Body of pancreas (tissue), 4 donors: ENCODE measurements around the gene UST. TPM values are rescaled to one million over a fixed set of nuclear protein-coding genes. Genes with fewer than 3 reads are reported as not detected.
A peak's percentile ranks its signal among the peaks of the same experiment; 100 is the strongest.

Source experiments
- ATAC-seq: fragments of 150-250 bp; one replicate; pipeline ENCODE4 v1.9.1; 2016
- DNase-seq, 4 donors: peaks; one replicate each; pipeline ENCODE4 v3.0.0-alpha.2; 2019
- H3K27ac ChIP-seq, 4 donors: fragments of 200-600 bp; sonication (generic); 1 replicate in 3 of 4; 2 replicates in 1 of 4; pipeline versions ENCODE4 v1.5.1 to v1.6.1; 2016 to 2019; ENCODE audit warnings: mild to moderate bottlenecking in 1 of 4, mixed read lengths in 1 of 4, moderate library complexity in 1 of 4
- H3K27me3 ChIP-seq, 2 donors: fragments of 200-600 bp; sonication (generic); one replicate each; pipeline ENCODE4 v1.6.0; 2016; ENCODE audit warnings: mild to moderate bottlenecking in 1 of 2
- H3K36me3 ChIP-seq, 2 donors: fragments of 200-600 bp; sonication (generic); replicated peaks in 1 of 2; 2 replicates each; pipeline ENCODE4 v1.5.1; 2016; ENCODE audit warnings: low read depth in 2 of 2; ENCODE audit not compliant: insufficient read depth in 1 of 2
- H3K4me1 ChIP-seq: fragments of 200-600 bp; sonication (generic); one replicate; pipeline ENCODE4 v1.6.0; 2016
- H3K4me3 ChIP-seq, 2 donors: fragments of 200-600 bp; sonication (generic); 1 replicate in 1 of 2; 2 replicates in 1 of 2; pipeline ENCODE4 v1.5.1; 2016 to 2019
- H3K9me3 ChIP-seq, 3 donors: fragments of 200-600 bp; sonication (generic); 1 replicate in 2 of 3; 2 replicates in 1 of 3; pipeline ENCODE4 v1.5.1; 2016
- POLR2A ChIP-seq, 3 donors: fragments of 450-650 bp; IDR thresholded peaks; one replicate each; pipeline ENCODE4 v1.6.1; 2016; ENCODE audit warnings: antibody characterized with exemption in 3 of 3, mild to moderate bottlenecking in 2 of 3
- WGBS, 2 donors: methylation state at CpG; one replicate each; pipeline ENCODE4 v1.1.5; 2017; 5-methylcytosine and 5-hydroxymethylcytosine counted together
- intact Hi-C: fragments of 100-400 bp; cut with DNase I; formaldehyde crosslinking; loops from one replicate; pipeline ENCODE4 v1.15.1; 2023
- total RNA-seq, 2 donors: library from RNA; depleted of rRNA; stranded (reverse); fragments of >200 nt; gene quantifications; one replicate each; pipeline ENCODE4 v1.1.0, GENCODE V29; 2016
- TF ChIP-seq, protein P1 (sequence below), 7 experiments: fragments of 450-650 bp in 4 of 7; fragments of 200-600 bp in 3 of 7; sonication (generic) in 3 of 7; IDR thresholded peaks; one replicate each; pipeline ENCODE4 v1.5.1; 2016 to 2019; ENCODE audit warnings: antibody characterized with exemption in 7 of 7

The UST gene
- total RNA-seq, 2 donors from 2014 or later: 11.4 to 28.3 TPM

DNA sequence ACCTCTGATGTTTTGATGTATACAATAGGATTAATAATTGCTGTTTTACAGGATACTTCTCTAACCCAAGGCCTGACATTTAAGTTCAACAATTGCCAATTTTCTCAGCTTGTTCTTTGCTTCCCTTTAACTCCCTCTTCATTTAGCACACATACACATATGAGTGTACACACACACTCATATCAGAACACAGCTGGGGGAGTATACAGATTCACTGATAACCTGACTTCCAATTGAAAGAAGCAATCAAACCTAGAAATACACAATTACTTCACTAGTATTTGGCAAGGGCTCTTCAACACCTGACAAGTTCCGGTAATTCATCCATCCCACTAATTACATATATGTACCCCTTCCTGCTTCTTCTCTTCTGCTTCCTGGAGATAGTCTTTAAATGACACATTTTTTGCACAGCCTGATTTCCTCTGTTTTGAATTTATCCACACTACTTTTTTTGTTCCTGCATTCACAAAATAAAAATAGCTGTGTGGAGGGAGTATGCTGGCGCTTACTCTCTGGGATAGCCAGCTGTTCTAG lies 11.2 kb downstream of the UST start:
- Histone ChIP-seq H3K27me3 (no peaks in the 10 kb centered on the region), H3K27ac (no peak overlapping the region), H3K4me3 (no peak overlapping the region), H3K36me3 (no peaks in the 10 kb centered on the region), H3K4me1 (peaks cover 15% of the 10 kb centered on the region), H3K9me3 (no peaks in the 10 kb centered on the region)
- no peak for ATAC-seq
- TF ChIP-seq, protein P1, sequence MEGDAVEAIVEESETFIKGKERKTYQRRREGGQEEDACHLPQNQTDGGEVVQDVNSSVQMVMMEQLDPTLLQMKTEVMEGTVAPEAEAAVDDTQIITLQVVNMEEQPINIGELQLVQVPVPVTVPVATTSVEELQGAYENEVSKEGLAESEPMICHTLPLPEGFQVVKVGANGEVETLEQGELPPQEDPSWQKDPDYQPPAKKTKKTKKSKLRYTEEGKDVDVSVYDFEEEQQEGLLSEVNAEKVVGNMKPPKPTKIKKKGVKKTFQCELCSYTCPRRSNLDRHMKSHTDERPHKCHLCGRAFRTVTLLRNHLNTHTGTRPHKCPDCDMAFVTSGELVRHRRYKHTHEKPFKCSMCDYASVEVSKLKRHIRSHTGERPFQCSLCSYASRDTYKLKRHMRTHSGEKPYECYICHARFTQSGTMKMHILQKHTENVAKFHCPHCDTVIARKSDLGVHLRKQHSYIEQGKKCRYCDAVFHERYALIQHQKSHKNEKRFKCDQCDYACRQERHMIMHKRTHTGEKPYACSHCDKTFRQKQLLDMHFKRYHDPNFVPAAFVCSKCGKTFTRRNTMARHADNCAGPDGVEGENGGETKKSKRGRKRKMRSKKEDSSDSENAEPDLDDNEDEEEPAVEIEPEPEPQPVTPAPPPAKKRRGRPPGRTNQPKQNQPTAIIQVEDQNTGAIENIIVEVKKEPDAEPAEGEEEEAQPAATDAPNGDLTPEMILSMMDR (IDR thresholded peaks at IDR 0.05): no peak
- TF ChIP-seq POLR2A (IDR thresholded peaks at IDR 0.05): no peak
- 50 to 64% methylated on average over 2 of the region's 2 CpGs for WGBS, 2 donors
- intact Hi-C loops: loop anchor here (10.0 kb wide), 1 partner anchor 187 kb away; no protein-coding TSS in a partner anchor
- DNase-seq: no peak

DNA sequence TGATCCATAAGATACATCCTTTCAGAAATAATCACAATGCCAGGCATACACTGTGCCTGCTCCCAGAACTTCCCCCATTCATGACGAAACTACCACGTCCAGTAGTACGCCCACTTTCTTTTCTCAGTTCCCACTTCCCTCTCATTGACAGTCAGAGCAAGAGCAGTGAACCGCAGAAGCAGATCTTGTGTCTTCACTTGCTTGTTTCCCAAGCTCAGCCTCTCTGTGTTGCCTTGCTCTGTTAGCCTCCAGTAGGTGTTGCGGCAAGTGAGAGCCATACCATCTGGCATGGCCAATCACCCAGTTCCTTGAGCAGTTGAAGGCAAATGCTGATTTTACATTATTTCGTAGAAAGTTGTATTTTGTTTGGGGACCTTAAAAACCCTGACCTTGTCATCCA lies 11.7 kb downstream of the UST start:
- Histone ChIP-seq H3K9me3 (no peaks in the 10 kb centered on the region), H3K4me3 (no peak overlapping the region), H3K27ac (no peak overlapping the region), H3K4me1 (peaks cover 15% of the 10 kb centered on the region), H3K36me3 (no peaks in the 10 kb centered on the region), H3K27me3 (no peaks in the 10 kb centered on the region)
- TF ChIP-seq POLR2A (IDR thresholded peaks at IDR 0.05): no peak
- TF ChIP-seq, protein P1 (IDR thresholded peaks at IDR 0.05): no peak
- peak in 1 of 4 donors; percentile 66 for DNase-seq
- no peak for ATAC-seq
- intact Hi-C loops: loop anchor here (10.0 kb wide), 1 partner anchor 186 kb away; no protein-coding TSS in a partner anchor
- WGBS, 2 donors: 77 to 95% methylated on average over 6 of the region's 6 CpGs

DNA sequence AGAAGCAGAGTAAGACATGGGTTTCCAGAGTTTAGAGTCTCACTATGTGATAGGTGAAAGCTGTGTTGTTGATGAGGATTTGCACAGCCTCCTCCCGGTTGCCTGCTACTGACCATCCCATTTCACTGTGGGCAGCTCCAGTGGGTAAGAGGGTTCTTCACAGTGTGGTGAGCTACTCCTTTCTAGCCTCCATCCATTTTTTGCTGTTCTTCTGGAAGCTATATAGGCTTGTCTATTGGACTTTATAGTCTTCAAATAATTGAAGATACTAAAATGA lies 13.4 kb downstream of the UST start:
- H3K4me3 ChIP-seq: no peak overlapping the region
- DNase-seq (no peak), ATAC-seq (no peak)
- intact Hi-C loops: no loop called here
- H3K27ac ChIP-seq: peak overlapping the region in 1 of 4 donors; percentile 36
- H3K4me1 ChIP-seq: peaks cover 15% of the 10 kb centered on the region
- H3K9me3 ChIP-seq: no peaks in the 10 kb centered on the region
- no peaks in the 10 kb centered on the region for H3K36me3 ChIP-seq
- H3K27me3 ChIP-seq: no peaks in the 10 kb centered on the region
- WGBS, 2 donors: 88 to 95% methylated on average over 1 of the region's 1 CpG
- TF ChIP-seq POLR2A (IDR thresholded peaks at IDR 0.05): no peak
- TF ChIP-seq, protein P1 (IDR thresholded peaks at IDR 0.05): no peak

DNA sequence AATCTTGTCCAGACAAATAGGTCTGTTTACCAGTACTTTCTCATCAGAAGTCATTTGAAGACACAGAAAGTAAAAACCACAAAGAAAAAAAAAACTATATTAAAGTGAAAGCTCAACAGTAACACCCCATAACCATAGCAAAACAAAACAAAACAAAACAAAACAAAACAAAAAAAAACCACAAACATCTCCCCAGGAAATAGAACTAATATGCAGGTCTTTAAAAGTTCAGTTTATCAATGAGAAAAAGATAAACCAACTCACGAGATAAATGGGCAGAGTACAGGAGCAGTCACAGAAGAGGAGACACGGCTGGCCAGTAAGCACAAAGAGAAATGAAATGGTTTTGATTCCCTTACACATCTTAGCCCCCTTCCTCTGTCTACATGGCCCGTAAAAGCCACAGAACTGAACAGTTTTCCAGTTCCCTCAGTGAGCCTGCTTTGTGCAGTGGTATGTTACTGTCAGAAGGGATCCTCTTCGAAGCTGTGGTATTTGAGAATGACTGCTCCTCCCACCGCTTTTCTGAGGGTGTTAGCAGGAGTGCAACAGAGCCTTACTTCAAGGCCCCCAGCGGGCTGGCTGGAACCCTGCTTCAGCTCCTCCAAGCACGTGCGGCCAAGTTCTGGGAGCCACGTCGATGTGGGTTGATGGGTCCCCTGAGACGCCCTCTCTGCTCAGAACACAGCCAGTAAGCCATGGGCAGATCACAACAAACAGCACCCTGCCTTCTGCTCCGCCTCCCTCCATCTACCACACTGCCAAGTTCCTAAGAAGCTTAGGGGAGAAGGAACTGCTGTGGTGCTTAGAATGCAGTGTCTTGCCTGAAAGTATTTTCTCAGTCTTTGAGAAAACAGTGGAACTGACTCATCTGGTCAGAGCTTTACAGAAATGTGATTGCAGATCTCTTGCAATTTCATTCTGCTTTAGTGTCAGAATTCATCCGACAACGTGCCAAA lies 14.0 kb downstream of the UST start:
- WGBS, 2 donors: 56 to 62% methylated on average over 8 to 14 of the region's 14 CpGs
- Histone ChIP-seq H3K9me3 (no peaks in the 10 kb centered on the region), H3K27me3 (no peaks in the 10 kb centered on the region), H3K4me3 (no peak overlapping the region), H3K36me3 (no peaks in the 10 kb centered on the region), H3K27ac (peak overlapping the region in 3 of 4 donors; percentile 9 to 36 (median 24)), H3K4me1 (peaks cover 15% of the 10 kb centered on the region)
- intact Hi-C loops: no loop called here
- TF ChIP-seq POLR2A (IDR thresholded peaks at IDR 0.05): no peak
- TF ChIP-seq, protein P1 (IDR thresholded peaks at IDR 0.05): no peak
- DNase-seq: peak in 3 of 4 donors; percentile 36 to 56 (median 49)
- peak; percentile 59 for ATAC-seq
